Endothelial cell (in vitro differentiated cells): ENCODE data around the gene WWC1. TPM values are rescaled to one million over a fixed set of nuclear protein-coding genes. Genes with fewer than 3 reads are reported as not detected.
"Not testable (repeated sequence)": the region's sequence is repeated elsewhere in the genome, so short reads cannot be mapped to it uniquely, and the experiment has no call there.

Experiments
- DNase-seq: peaks from one replicate; pipeline ENCODE4 v3.0.0; 2021; ENCODE audit warnings: low spot score
- H3K27ac Mint-ChIP-seq: one replicate; pipeline ENCODE4 v1.8.0; 2021; ENCODE audit warnings: mixed read lengths, inconsistent platforms; ENCODE audit not compliant: unreplicated experiment
- H3K27me3 Mint-ChIP-seq: one replicate; pipeline ENCODE4 v1.8.0; 2021; ENCODE audit warnings: mild to moderate bottlenecking, moderate library complexity, mixed read lengths, inconsistent platforms; ENCODE audit not compliant: unreplicated experiment
- H3K36me3 Mint-ChIP-seq: one replicate; pipeline ENCODE4 v1.8.0; 2021; ENCODE audit warnings: mild to moderate bottlenecking, low read depth, mixed read lengths, inconsistent platforms; ENCODE audit not compliant: unreplicated experiment
- H3K4me1 Mint-ChIP-seq: one replicate; pipeline ENCODE4 v1.8.0; 2021; ENCODE audit warnings: mild to moderate bottlenecking, mixed read lengths, inconsistent platforms; ENCODE audit not compliant: unreplicated experiment
- H3K4me3 Mint-ChIP-seq: one replicate; pipeline ENCODE4 v1.8.0; 2021; ENCODE audit warnings: mild to moderate bottlenecking, mixed read lengths, inconsistent platforms; ENCODE audit not compliant: unreplicated experiment
- H3K9me3 Mint-ChIP-seq: one replicate; pipeline ENCODE4 v1.8.0; 2021; ENCODE audit warnings: mixed read lengths, inconsistent platforms; ENCODE audit not compliant: unreplicated experiment
- total RNA-seq: library from RNA; stranded (reverse); fragmentation: NEBNext Ultra II Directional; extraction: Animal tissue kit (Norgen Biotek cat#: 25700); gene quantifications from one replicate; pipeline ENCODE4 v1.2.1, GENCODE V29; 2021; ENCODE audit not compliant: unreplicated experiment
- TF ChIP-seq, protein P1 (sequence below): fragments of 200-600 bp; sonication (generic); IDR thresholded peaks from one replicate; pipeline ENCODE4 v1.5.0; 2021; ENCODE audit warnings: antibody characterized with exemption; ENCODE audit not compliant: unreplicated experiment

The WWC1 gene
- total RNA-seq, 1 donor from 2014 or later: 1.1 TPM

DNA sequence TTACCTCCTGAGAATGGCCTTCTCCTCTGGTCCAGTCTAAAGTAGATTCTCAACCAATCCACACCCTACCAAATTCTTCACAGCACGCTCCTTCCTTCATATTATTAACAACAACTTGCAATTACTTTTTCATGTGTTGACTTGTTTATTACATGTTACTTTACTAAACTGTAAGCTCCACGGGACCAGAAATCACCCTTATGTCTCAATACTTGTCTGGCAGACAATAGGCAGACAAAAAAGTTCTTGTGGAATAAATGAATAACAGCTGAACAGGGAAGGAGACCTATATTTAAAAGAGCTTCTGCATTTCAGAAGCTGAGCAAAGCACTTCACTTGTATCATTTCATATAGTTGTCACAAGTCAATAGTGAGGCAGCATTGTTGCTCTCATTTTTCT, 5.7 kb upstream of the WWC1 start:
- Mint-ChIP-seq H3K36me3 (no peaks in the 10 kb centered on the region), H3K27me3 (peaks cover 7% of the 10 kb centered on the region), H3K4me1 (no peaks in the 10 kb centered on the region), H3K4me3 (no peak overlapping the region), H3K9me3 (no peaks in the 10 kb centered on the region), H3K27ac (no peak overlapping the region)
- TF ChIP-seq, protein P1, sequence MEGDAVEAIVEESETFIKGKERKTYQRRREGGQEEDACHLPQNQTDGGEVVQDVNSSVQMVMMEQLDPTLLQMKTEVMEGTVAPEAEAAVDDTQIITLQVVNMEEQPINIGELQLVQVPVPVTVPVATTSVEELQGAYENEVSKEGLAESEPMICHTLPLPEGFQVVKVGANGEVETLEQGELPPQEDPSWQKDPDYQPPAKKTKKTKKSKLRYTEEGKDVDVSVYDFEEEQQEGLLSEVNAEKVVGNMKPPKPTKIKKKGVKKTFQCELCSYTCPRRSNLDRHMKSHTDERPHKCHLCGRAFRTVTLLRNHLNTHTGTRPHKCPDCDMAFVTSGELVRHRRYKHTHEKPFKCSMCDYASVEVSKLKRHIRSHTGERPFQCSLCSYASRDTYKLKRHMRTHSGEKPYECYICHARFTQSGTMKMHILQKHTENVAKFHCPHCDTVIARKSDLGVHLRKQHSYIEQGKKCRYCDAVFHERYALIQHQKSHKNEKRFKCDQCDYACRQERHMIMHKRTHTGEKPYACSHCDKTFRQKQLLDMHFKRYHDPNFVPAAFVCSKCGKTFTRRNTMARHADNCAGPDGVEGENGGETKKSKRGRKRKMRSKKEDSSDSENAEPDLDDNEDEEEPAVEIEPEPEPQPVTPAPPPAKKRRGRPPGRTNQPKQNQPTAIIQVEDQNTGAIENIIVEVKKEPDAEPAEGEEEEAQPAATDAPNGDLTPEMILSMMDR: no peak
- DNase-seq: no peak

DNA sequence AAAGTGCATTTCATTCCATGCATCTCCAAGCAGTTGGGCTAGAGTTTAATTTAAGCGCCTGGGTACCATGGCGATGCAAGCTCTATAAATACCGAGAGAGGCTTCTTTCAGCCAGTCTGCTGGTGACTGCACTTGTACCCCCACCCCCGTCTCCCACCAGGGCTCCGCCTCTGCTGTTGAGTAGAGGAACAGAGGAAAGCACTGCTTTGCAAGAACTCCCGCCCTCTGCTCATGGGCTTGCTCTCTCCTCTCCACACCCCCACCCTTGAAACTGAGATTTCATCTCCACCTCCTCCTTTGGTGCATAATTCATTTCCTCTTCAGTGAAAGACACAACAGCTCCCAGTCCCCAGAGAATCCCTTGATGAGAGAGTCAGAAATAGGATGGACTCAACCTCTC, 5.1 kb upstream of the WWC1 start:
- Mint-ChIP-seq H3K4me1 (no peaks in the 10 kb centered on the region), H3K27me3 (peaks cover 12% of the 10 kb centered on the region), H3K9me3 (no peaks in the 10 kb centered on the region), H3K27ac (no peak overlapping the region), H3K4me3 (no peak overlapping the region), H3K36me3 (no peaks in the 10 kb centered on the region)
- DNase-seq: no peak
- TF ChIP-seq, protein P1: no peak

GRCh38 chr5:168286863-168287262, 4.6 kb upstream of the WWC1 start:
- H3K4me1 Mint-ChIP-seq, H3K9me3 Mint-ChIP-seq, DNase-seq, H3K4me3 Mint-ChIP-seq, H3K27ac Mint-ChIP-seq, H3K36me3 Mint-ChIP-seq: not testable (repeated sequence)
- peaks cover 12% of the 10 kb centered on the region for H3K27me3 Mint-ChIP-seq

- H3K27ac Mint-ChIP-seq: no peak overlapping the region
- no peaks in the 10 kb centered on the region for H3K9me3 Mint-ChIP-seq
- H3K4me3 Mint-ChIP-seq: no peak overlapping the region
- H3K27me3 Mint-ChIP-seq: peaks cover 12% of the 10 kb centered on the region
- TF ChIP-seq, protein P1: no peak
- DNase-seq: no peak
- H3K4me1 Mint-ChIP-seq: no peaks in the 10 kb centered on the region
- no peaks in the 10 kb centered on the region for H3K36me3 Mint-ChIP-seq
Observed at GRCh38 chr5:168287362-168287761, 4.1 kb upstream of the WWC1 start.

- TF ChIP-seq, protein P1: no peak
- Mint-ChIP-seq H3K27ac (no peak overlapping the region), H3K4me1 (no peaks in the 10 kb centered on the region), H3K4me3 (no peak overlapping the region), H3K9me3 (no peaks in the 10 kb centered on the region), H3K36me3 (no peaks in the 10 kb centered on the region), H3K27me3 (peaks cover 20% of the 10 kb centered on the region)
- no peak for DNase-seq
Observed at GRCh38 chr5:168288349-168289245, 2.8 kb upstream of the WWC1 start.
